Adipocyte (in vitro differentiated cells): ENCODE data around the gene GABRG3.

Experiments used
- DNase-seq: peaks from one replicate; pipeline ENCODE4 v3.0.0-alpha.2; 2015; ENCODE audit warnings: low read depth
- H3K27me3 ChIP-seq: replicated peaks from 2 replicates; pipeline ENCODE4 v1.7.0; 2013; ENCODE audit warnings: mild to moderate bottlenecking, low read length, moderate library complexity; ENCODE audit not compliant: control insufficient read depth, insufficient read depth
- H3K36me3 ChIP-seq: 2 replicates; pipeline ENCODE4 v1.7.0; 2013; ENCODE audit warnings: low read length, mild to moderate bottlenecking, moderate library complexity; ENCODE audit not compliant: control insufficient read depth, insufficient read depth, severe bottlenecking
- H3K4me1 ChIP-seq: 2 replicates; pipeline ENCODE4 v1.7.0; 2013; ENCODE audit warnings: mild to moderate bottlenecking, low read length, moderate library complexity; ENCODE audit not compliant: control insufficient read depth, insufficient read depth
- H3K4me3 ChIP-seq: 2 replicates; pipeline ENCODE4 v1.7.0; 2013; ENCODE audit warnings: mild to moderate bottlenecking, low read length, moderate library complexity
- H3K9ac ChIP-seq: 2 replicates; pipeline ENCODE4 v1.7.0; 2013; ENCODE audit warnings: mild to moderate bottlenecking, low read length, moderate library complexity
- H3K9me3 ChIP-seq: 2 replicates; pipeline ENCODE4 v1.7.0; 2013; ENCODE audit warnings: mild to moderate bottlenecking, low read length, moderate library complexity; ENCODE audit not compliant: control insufficient read depth

Gene GABRG3

DNA sequence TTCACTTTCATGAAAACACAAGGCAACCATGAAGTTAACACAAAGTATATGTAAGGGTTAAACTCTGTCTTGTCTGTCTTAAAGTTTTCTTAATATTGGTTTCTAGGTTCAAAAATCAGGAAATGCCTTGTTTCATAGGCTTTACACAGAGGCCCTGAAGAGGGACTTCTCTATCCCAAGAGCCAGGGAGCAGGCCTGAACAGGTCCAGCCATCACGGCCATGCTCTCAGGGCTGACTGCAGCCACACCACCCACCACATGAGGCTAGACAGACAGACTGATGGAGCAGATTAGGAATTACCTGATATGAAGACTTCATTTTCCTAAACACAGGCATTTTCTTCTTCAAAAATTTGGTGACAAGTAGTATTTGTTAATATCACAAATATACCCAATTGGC is 502.9 kb downstream of the GABRG3 start:
- Histone ChIP-seq H3K36me3 (no peaks in the 10 kb centered on the region), H3K9me3 (no peaks in the 10 kb centered on the region), H3K4me1 (no peaks in the 10 kb centered on the region), H3K27me3 (no peaks in the 10 kb centered on the region), H3K4me3 (no peak overlapping the region), H3K9ac (no peak overlapping the region)
- DNase-seq: no peak

DNA sequence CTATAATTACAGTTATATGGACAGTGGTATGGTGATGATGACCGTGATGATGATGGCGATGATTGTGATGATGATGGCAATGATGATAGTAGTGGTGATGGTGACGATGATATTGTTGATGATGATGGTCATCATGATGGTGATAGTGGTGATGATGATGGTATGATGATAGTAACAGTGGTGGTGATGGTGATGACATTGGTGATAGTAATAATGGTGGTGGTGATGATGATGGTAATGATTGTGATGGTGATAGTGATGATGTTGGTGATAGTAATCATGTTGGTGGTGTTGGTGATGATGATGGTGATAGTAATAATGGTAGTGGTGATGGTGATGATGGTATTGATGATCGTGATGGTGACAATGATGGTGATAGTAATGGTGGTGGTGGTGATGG is 504.4 kb downstream of the GABRG3 start:
- Histone ChIP-seq H3K9ac (no peak overlapping the region), H3K27me3 (no peaks in the 10 kb centered on the region), H3K36me3 (no peaks in the 10 kb centered on the region), H3K4me3 (no peak overlapping the region), H3K4me1 (no peaks in the 10 kb centered on the region), H3K9me3 (no peaks in the 10 kb centered on the region)
- DNase-seq: no peak

DNA sequence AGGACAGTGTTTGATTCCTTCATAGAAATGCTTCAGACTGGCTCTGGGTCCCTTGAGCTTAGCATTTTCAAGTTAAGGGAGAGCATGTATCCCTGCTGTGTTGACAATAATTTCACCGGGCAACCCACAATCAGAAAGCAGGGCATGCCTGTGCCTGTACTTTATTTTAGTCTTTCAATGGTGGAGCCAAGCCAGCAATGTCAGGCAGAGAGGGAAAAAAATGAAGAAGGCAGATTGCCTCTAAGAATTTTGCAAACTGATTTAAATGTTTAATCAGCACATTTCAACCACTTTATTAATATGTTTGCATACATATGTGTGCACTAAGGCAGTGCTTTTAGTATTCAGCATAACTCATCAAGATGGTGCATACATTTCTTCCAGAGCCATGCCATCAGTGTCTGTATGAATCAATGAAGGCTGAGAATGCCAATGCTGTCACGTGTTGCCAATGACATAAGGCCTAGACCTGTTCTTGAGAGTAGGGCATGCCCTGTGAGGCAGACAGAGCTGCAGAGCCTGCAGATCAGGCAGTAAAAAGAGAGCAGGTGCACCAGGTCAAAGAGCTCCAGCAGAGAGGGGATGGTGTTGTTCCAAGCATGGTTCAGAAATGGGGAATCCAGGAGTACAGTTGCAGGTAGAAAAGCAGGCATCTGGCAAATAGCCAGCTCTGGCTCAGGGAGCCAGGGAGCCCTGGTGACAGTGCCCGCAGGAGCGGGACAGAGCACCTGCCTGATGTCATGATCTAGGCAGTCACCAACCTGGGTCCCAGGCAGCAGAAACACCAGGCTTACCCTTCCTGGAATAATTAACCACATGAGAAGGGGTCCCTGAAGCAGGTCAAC is 508.5 kb downstream of the GABRG3 start:
- Histone ChIP-seq H3K9me3 (no peaks in the 10 kb centered on the region), H3K9ac (no peak overlapping the region), H3K36me3 (no peaks in the 10 kb centered on the region), H3K4me3 (no peak overlapping the region), H3K27me3 (no peaks in the 10 kb centered on the region), H3K4me1 (no peaks in the 10 kb centered on the region)
- no peak for DNase-seq

DNA sequence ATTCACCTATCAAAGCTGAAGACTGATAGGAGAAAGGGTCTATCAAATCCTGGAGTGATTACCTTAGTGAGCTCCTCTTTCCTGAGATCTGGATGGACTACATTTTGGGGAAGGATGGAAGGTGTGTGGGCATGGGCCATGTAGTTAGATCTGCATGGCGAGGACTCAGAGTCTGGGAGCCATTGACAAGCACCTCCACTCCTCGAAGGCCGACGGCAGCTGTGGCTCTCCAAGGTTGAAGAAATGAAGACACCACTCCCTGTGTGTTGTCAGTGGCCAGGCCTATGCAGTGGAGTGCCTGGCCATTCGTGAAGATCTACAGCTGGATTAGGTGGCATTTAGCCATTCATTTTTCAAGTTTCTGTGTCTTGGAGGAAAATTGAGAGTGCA is 509.2 kb downstream of the GABRG3 start:
- no peak overlapping the region for H3K9ac ChIP-seq
- H3K36me3 ChIP-seq: no peaks in the 10 kb centered on the region
- H3K4me3 ChIP-seq: no peak overlapping the region
- H3K27me3 ChIP-seq: no peaks in the 10 kb centered on the region
- no peaks in the 10 kb centered on the region for H3K9me3 ChIP-seq
- DNase-seq: no peak
- H3K4me1 ChIP-seq: no peaks in the 10 kb centered on the region

DNA sequence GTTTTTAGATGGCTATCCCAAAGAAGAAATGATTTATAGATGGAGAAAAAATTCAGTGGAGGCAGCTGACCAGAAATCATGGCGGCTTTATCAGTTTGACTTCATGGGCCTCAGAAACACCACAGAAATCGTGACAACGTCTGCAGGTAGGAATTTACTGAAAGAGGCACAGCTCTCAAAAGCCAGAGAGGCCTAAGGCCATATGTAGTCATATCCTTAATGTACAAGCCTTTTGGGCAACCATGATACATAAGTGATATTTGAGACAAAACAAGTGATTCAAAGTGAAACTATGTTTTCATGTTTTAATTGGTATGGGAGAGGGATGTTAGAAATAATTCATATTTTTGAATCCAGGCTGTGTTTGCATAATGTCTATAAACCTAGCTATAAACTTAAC is 509.7 kb downstream of the GABRG3 start:
- no peaks in the 10 kb centered on the region for H3K27me3 ChIP-seq
- DNase-seq: no peak
- no peak overlapping the region for H3K9ac ChIP-seq
- H3K36me3 ChIP-seq: no peaks in the 10 kb centered on the region
- H3K4me3 ChIP-seq: no peak overlapping the region
- H3K9me3 ChIP-seq: no peaks in the 10 kb centered on the region
- H3K4me1 ChIP-seq: no peaks in the 10 kb centered on the region

DNA sequence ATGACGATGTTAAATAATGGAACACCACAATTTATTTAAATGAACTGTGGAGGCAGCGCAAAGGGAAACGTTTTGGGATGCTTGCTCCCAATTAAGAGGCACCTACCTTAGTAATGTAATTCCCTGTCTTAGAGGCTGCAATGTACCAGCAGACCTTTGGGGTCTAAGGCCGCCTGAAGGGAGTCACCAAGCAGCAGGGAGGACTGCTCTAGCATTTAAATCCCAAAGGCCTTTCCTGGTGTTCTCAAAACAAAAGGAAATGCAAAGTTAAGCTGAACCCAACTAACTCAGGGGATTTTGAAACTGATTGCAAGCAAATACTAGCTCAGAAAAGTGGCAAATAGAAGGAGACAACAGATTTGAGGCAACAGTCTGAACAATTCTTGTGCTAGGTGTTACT is 510.8 kb downstream of the GABRG3 start:
- Histone ChIP-seq H3K9ac (no peak overlapping the region), H3K4me1 (no peaks in the 10 kb centered on the region), H3K9me3 (no peaks in the 10 kb centered on the region), H3K4me3 (no peak overlapping the region), H3K36me3 (no peaks in the 10 kb centered on the region), H3K27me3 (no peaks in the 10 kb centered on the region)
- no peak for DNase-seq

DNA sequence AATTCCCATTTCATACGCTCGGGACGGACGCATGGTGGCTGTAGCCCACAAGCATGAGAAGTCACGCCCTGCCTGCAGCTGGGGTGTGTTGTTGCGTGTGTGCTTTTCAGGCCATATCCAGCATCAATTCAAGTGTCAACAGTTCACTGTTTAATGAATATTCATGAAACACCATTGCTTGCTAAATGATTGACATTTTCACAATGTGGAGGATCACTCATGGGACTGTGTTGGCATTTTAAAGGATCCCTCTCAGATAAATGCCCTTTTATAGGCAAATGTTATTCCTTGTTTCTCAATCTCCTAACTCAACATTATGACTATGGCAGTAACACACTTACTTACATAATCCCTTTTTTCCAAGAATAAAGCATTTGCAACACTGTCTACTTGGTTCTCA is 511.3 kb downstream of the GABRG3 start:
- no peaks in the 10 kb centered on the region for H3K27me3 ChIP-seq
- H3K36me3 ChIP-seq: no peaks in the 10 kb centered on the region
- no peaks in the 10 kb centered on the region for H3K9me3 ChIP-seq
- H3K9ac ChIP-seq: no peak overlapping the region
- no peak for DNase-seq
- no peak overlapping the region for H3K4me3 ChIP-seq
- no peaks in the 10 kb centered on the region for H3K4me1 ChIP-seq

DNA sequence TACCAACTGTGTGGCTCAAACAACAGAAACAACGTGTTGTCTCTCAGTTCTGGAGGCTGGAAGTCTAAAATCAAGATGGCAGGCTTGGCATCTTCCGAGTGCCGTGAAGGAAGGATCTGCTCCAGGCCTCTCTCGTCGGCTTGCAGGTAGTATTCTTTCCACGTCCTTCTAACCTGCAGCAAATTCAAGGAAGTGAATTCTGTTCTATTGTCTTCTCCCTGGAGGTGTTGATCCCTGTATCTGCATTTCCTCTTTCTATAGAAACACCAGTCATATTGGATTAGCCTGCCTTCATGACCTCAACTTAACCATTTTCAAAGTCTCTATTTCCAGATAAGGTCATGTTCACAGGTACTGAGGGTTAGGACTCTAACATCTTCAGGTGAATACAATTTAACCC is 512.1 kb downstream of the GABRG3 start:
- Histone ChIP-seq H3K36me3 (no peaks in the 10 kb centered on the region), H3K9ac (no peak overlapping the region), H3K9me3 (no peaks in the 10 kb centered on the region), H3K27me3 (no peaks in the 10 kb centered on the region), H3K4me3 (no peak overlapping the region), H3K4me1 (no peaks in the 10 kb centered on the region)
- no peak for DNase-seq

DNA sequence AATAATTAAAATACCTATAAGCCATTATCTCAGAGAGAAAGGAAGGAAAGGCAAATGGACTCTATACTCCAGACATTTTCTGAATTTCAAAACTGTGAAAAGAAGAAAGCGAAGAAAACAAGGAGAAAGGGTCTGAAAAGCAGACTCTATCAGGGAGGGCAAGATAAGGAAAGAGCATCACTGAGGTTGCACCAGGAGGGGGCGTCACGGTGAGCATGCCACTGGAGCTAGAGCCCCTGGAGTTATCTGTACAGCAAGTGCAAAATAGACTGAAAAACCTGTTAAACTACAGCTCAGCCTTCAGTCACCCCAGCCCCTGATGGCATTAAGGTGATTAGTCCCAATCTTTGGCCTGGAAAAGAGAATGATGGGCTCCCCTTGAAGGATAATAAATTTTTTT is 514.3 kb downstream of the GABRG3 start:
- Histone ChIP-seq H3K4me3 (no peak overlapping the region), H3K9me3 (no peaks in the 10 kb centered on the region), H3K4me1 (no peaks in the 10 kb centered on the region), H3K9ac (no peak overlapping the region), H3K27me3 (no peaks in the 10 kb centered on the region), H3K36me3 (no peaks in the 10 kb centered on the region)
- DNase-seq: no peak

DNA sequence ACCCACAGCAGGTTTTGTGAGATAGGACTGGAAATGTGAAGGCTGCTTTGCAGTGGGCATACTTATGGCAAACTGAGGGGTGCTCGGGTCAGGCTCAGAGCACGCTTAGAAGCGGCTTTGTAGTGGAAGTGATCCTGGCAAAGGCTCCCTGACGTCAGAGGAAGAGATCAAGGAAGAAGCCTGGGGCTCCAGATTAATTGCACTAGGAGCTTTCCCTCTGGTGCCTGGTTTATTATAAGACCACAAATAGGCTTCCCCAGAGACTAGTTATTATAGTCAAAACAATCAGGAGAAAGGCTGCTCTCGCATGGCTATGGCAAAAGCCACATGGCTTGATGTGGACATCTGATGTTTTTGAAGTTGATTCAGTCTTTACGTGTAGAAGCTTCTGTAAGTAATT is 515.1 kb downstream of the GABRG3 start:
- H3K36me3 ChIP-seq: no peaks in the 10 kb centered on the region
- no peak overlapping the region for H3K4me3 ChIP-seq
- H3K9me3 ChIP-seq: no peaks in the 10 kb centered on the region
- no peaks in the 10 kb centered on the region for H3K27me3 ChIP-seq
- no peak for DNase-seq
- H3K4me1 ChIP-seq: no peaks in the 10 kb centered on the region
- H3K9ac ChIP-seq: no peak overlapping the region

DNA sequence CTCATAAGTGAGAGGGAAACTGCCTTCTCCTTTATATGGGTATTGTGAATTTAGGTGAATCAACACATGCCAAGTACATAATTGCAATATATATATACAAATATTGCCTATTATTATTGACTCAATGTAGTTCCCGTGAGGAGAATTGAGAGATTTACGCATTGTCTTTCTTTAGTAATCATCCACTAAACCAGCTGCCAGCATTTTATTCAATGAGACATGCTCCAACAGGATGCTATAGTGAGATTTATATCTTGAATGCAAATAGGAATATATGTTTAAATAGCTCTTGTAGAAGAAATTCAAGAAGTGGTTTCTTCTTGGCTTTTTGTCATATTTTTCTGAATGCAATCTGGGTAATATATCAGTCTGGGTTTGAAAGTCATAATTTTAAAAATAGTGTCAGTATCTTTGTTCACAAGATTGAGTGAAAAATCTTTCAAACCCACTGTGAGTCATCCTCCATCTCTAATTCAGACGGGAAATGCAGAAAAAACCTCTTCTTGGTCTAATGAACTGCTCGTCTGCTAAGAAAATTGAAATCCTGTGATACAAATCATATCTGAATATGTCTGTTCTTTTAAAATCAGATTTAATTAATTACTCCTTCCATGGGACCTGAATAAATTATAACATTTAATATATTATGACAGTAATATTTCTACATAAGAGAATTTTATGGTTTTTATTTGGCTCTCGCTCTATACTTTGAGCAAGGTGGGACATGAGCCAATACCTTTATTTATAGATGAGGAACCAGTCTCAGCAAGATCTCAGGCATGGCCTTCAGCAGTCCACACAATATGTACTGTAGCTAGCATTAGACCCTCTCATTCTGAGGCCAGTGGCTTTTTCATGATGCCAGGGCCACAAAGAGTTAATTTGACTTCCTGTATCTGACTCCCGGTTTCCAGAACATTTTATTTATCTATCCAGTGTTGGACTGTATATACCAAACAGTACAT is 516.0 kb downstream of the GABRG3 start:
- Histone ChIP-seq H3K4me3 (no peak overlapping the region), H3K9me3 (no peaks in the 10 kb centered on the region), H3K4me1 (no peaks in the 10 kb centered on the region), H3K9ac (no peak overlapping the region), H3K27me3 (no peaks in the 10 kb centered on the region), H3K36me3 (no peaks in the 10 kb centered on the region)
- DNase-seq: no peak
